OCI-LY3 (cell line): ENCODE results near the gene KCND2.

Source experiments
- EZH2phosphoT487 ChIP-seq: fragments of 200-600 bp; shearing (Covaris generic); IDR thresholded peaks from 2 replicates; pipeline ENCODE4 v1.6.1; 2018; ENCODE audit warnings: antibody characterized with exemption, mixed run types, low read depth
- TF ChIP-seq, protein P1 (sequence below): fragments of 200-600, 300-600 bp; sonication (generic); IDR thresholded peaks from 2 replicates; pipeline ENCODE4 v1.5.1; 2014; ENCODE audit warnings: antibody characterized with exemption, low read length, low read depth

DNA sequence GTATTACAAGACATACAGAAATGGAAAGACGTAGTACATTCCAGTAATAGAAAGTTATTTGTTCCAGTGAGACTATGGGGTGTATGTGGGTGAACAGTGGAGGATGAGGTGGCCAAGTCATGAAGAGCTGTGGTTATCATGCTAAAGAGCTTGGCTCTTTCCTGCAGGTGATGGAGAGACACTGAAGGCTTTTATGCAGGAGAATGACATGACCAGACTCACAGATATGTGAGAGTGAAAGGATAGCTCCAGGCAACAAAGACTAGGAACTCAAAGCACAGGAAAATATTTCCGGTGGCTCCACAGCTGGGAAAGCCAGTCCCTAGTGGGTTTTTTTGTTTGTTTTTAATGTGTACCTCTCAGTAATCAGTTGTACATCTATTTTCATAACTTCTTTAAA, 451.5 kb downstream of the KCND2 start:
- TF ChIP-seq EZH2phosphoT487, result no peak
- TF ChIP-seq, protein P1, sequence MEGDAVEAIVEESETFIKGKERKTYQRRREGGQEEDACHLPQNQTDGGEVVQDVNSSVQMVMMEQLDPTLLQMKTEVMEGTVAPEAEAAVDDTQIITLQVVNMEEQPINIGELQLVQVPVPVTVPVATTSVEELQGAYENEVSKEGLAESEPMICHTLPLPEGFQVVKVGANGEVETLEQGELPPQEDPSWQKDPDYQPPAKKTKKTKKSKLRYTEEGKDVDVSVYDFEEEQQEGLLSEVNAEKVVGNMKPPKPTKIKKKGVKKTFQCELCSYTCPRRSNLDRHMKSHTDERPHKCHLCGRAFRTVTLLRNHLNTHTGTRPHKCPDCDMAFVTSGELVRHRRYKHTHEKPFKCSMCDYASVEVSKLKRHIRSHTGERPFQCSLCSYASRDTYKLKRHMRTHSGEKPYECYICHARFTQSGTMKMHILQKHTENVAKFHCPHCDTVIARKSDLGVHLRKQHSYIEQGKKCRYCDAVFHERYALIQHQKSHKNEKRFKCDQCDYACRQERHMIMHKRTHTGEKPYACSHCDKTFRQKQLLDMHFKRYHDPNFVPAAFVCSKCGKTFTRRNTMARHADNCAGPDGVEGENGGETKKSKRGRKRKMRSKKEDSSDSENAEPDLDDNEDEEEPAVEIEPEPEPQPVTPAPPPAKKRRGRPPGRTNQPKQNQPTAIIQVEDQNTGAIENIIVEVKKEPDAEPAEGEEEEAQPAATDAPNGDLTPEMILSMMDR, result no peak
